Stimulated activated CD4-positive, alpha-beta T cell treated with anti-CD3 and anti-CD28 coated beads, Interleukin-2, amount 100 ng/mL, for 24 hours (primary cell): ENCODE measurements around the gene DNAJB4.
A peak's percentile ranks its signal among the peaks of the same experiment; 100 is the strongest.
"Not testable (repeated sequence)": the region's sequence is repeated elsewhere in the genome, so short reads cannot be mapped to it uniquely, and the experiment has no call there.

Experiments
- DNase-seq, 2 donors: peaks; one replicate each; pipeline ENCODE4 v3.0.0-alpha.2; 2020

The DNAJB4 gene

GRCh38 chr1:78004719-78005447, at the start of gene DNAJB4:
TSS of gene DNAJB4 (plus strand) at chr1:78004939. CDS start at chr1:78005111, 172 bp downstream.
- peak; percentile 38 to 59 for DNase-seq

- DNase-seq = no peak
Measured at GRCh38 chr1:77955709-77956108, 49.0 kb upstream of the DNAJB4 start.

GRCh38 chr1:77956464-77956863, 48.3 kb upstream of the DNAJB4 start:
- no peak for DNase-seq

GRCh38 chr1:77958391-77958790, 46.3 kb upstream of the DNAJB4 start:
- DNase-seq = no peak

- DNase-seq = no peak
Measured at GRCh38 chr1:77958850-77959249, 45.9 kb upstream of the DNAJB4 start.

- no peak for DNase-seq
Measured at GRCh38 chr1:77961392-77961791, 43.3 kb upstream of the DNAJB4 start.

- no peak for DNase-seq
Measured at GRCh38 chr1:77966291-77966690, 38.4 kb upstream of the DNAJB4 start.

- no peak for DNase-seq
Measured at GRCh38 chr1:77970192-77970591, 34.5 kb upstream of the DNAJB4 start.

- DNase-seq = no peak
Measured at GRCh38 chr1:77972080-77972479, 32.7 kb upstream of the DNAJB4 start.

GRCh38 chr1:77975386-77975785, 29.4 kb upstream of the DNAJB4 start:
- no peak for DNase-seq

- DNase-seq = no peak
Measured at GRCh38 chr1:77975907-77976306, 28.8 kb upstream of the DNAJB4 start.

GRCh38 chr1:77976433-77977076, 28.2 kb upstream of the DNAJB4 start:
- no peak for DNase-seq

- no peak for DNase-seq
Measured at GRCh38 chr1:77977989-77978292, 26.8 kb upstream of the DNAJB4 start.

GRCh38 chr1:77978293-77978968, 26.3 kb upstream of the DNAJB4 start:
- peak; percentile 68 to 78 for DNase-seq

GRCh38 chr1:77978969-77979876, 25.5 kb upstream of the DNAJB4 start, which contains the start of gene FUBP1:
TSS of gene FUBP1 (minus strand) at chr1:77979072. CDS start at chr1:77979004, 68 bp downstream.
- DNase-seq = peak; percentile 93 to 94

- not testable (repeated sequence) for DNase-seq
Measured at GRCh38 chr1:77983352-77983996, 21.3 kb upstream of the DNAJB4 start.

- DNase-seq = no peak
Measured at GRCh38 chr1:77983997-77984355, 20.8 kb upstream of the DNAJB4 start.

GRCh38 chr1:77984629-77985028, 20.1 kb upstream of the DNAJB4 start:
- DNase-seq = no peak

- no peak for DNase-seq
Measured at GRCh38 chr1:77986810-77987209, 17.9 kb upstream of the DNAJB4 start.

- DNase-seq = no peak
Measured at GRCh38 chr1:77987919-77988318, 16.8 kb upstream of the DNAJB4 start.

GRCh38 chr1:77989744-77990143, 15.0 kb upstream of the DNAJB4 start:
- no peak for DNase-seq

GRCh38 chr1:77990629-77991204, 14.0 kb upstream of the DNAJB4 start:
- DNase-seq = no peak
